ENCODE results near the gene MEGF11. TPM values are rescaled to one million over a fixed set of nuclear protein-coding genes. Genes with fewer than 3 reads are reported as not detected.

The MEGF11 gene
- polyA plus RNA-seq, 3 donors = not detected

DNA sequence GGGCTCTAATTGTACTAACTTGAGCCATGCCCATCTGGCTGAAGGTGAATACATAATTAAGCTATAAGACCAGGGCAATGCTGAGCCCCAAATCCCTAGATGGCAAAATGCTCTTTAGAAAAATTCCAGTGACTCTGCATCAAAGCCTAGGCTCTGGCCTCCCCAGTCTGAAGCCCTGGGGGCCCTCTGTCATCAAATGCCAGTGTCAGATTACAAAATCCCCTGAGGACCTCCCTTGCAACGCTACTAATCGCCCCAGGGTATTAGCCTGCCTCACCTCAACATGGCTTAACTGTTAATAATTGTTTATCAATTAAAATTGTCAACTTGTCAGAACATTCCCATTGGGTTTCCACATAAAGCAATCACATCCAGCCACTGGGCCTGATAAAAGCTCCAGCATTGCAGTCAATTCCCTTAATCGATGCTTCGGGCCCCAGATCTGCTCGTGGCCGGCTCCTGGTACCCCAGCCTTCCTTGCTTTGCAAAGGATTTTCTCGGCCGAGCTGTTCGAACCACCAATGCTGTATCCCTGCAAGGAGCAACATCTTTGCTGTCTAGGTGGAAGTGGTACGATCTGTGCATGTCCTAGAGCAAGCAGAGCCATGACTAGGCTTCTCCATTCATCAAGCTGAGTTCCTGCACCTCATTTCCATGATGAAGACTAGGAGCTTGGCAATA is 151.7 kb downstream of the MEGF11 start:
- Mint-ChIP-seq H3K36me3 (no peaks in the 10 kb centered on the region), H3K27me3 (ENCODE audit: low read depth in 3 of 3) (peaks cover 4 to 16% (median 12%) of the 10 kb centered on the region in 3 donors), H3K4me1 (no peaks in the 10 kb centered on the region), H3K9me3 (no peaks in the 10 kb centered on the region), H3K4me3 (no peak overlapping the region), H3K27ac (no peak overlapping the region)
- no peak overlapping the region for H3K27ac ChIP-seq (ENCODE audit: low read depth in 1 of 2, low read length in 2 of 2)
- H2AFZ ChIP-seq (ENCODE audit: insufficient read depth, low read depth, low read length, poor library complexity, severe bottlenecking) = no peak overlapping the region
- intact Hi-C loops (cut with micrococcal nuclease) = no loop called here
- H3K36me3 ChIP-seq (replicated peaks in 1 of 2; ENCODE audit: control insufficient read depth in 1 of 2, insufficient read depth in 2 of 2, low read length in 2 of 2) = no peaks in the 10 kb centered on the region
- H3K9ac ChIP-seq (ENCODE audit: insufficient read depth, low read length, poor library complexity, severe bottlenecking) = no peak overlapping the region
- H3K4me1 ChIP-seq (ENCODE audit: control insufficient read depth in 1 of 2, insufficient read depth in 2 of 2, low read length in 2 of 2) = no peaks in the 10 kb centered on the region
- DNase-seq = no peak
- 81% methylated on average over 4 of the region's 10 CpGs for WGBS (ENCODE audit: insufficient coverage)
- H4K20me1 ChIP-seq (ENCODE audit: insufficient read depth, low read length) = no peaks in the 10 kb centered on the region
- H3K9me3 ChIP-seq (replicated peaks in 1 of 2; ENCODE audit: control insufficient read depth in 1 of 2, insufficient read depth in 1 of 2, low read length in 2 of 2) = no peaks in the 10 kb centered on the region
- TF ChIP-seq, protein P1, sequence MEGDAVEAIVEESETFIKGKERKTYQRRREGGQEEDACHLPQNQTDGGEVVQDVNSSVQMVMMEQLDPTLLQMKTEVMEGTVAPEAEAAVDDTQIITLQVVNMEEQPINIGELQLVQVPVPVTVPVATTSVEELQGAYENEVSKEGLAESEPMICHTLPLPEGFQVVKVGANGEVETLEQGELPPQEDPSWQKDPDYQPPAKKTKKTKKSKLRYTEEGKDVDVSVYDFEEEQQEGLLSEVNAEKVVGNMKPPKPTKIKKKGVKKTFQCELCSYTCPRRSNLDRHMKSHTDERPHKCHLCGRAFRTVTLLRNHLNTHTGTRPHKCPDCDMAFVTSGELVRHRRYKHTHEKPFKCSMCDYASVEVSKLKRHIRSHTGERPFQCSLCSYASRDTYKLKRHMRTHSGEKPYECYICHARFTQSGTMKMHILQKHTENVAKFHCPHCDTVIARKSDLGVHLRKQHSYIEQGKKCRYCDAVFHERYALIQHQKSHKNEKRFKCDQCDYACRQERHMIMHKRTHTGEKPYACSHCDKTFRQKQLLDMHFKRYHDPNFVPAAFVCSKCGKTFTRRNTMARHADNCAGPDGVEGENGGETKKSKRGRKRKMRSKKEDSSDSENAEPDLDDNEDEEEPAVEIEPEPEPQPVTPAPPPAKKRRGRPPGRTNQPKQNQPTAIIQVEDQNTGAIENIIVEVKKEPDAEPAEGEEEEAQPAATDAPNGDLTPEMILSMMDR (IDR thresholded peaks at IDR 0.05) = no peak
- H3K4me2 ChIP-seq (replicated peaks; ENCODE audit: extremely low read depth, low read length, poor library complexity, severe bottlenecking) = no peak overlapping the region
- no peaks in the 10 kb centered on the region for H3K27me3 ChIP-seq (ENCODE audit: control insufficient read depth in 2 of 2, insufficient read depth in 2 of 2, low read length in 2 of 2)
- no peaks in the 10 kb centered on the region for H3K79me2 ChIP-seq (ENCODE audit: insufficient read depth, low read length)
- H3K4me3 ChIP-seq (replicated peaks in 1 of 3; ENCODE audit: low read depth in 2 of 3, low read length in 3 of 3) = no peak overlapping the region

- H3K27me3 Mint-ChIP-seq (ENCODE audit: low read depth in 3 of 3) = peaks cover 6 to 16% (median 14%) of the 10 kb centered on the region in 3 donors
- H3K4me2 ChIP-seq (replicated peaks; ENCODE audit: extremely low read depth, low read length, poor library complexity, severe bottlenecking) = no peak overlapping the region
- intact Hi-C loops (cut with micrococcal nuclease) = no loop called here
- no peaks in the 10 kb centered on the region for H3K36me3 Mint-ChIP-seq
- H3K9me3 ChIP-seq (replicated peaks in 1 of 2; ENCODE audit: control insufficient read depth in 1 of 2, insufficient read depth in 1 of 2, low read length in 2 of 2) = no peaks in the 10 kb centered on the region
- H3K4me1 Mint-ChIP-seq = no peaks in the 10 kb centered on the region
- no peaks in the 10 kb centered on the region for H3K9me3 Mint-ChIP-seq
- no peaks in the 10 kb centered on the region for H4K20me1 ChIP-seq (ENCODE audit: insufficient read depth, low read length)
- no peak overlapping the region for H3K27ac ChIP-seq (ENCODE audit: low read depth in 1 of 2, low read length in 2 of 2)
- H2AFZ ChIP-seq (ENCODE audit: insufficient read depth, low read depth, low read length, poor library complexity, severe bottlenecking) = no peak overlapping the region
- no peak overlapping the region for H3K4me3 ChIP-seq (replicated peaks in 1 of 3; ENCODE audit: low read depth in 2 of 3, low read length in 3 of 3)
- TF ChIP-seq, protein P1 (IDR thresholded peaks at IDR 0.05) = no peak
- H3K9ac ChIP-seq (ENCODE audit: insufficient read depth, low read length, poor library complexity, severe bottlenecking) = no peak overlapping the region
- H3K27me3 ChIP-seq (ENCODE audit: control insufficient read depth in 2 of 2, insufficient read depth in 2 of 2, low read length in 2 of 2) = no peaks in the 10 kb centered on the region
- H3K27ac Mint-ChIP-seq = no peak overlapping the region
- no peak for DNase-seq
- no peaks in the 10 kb centered on the region for H3K4me1 ChIP-seq (ENCODE audit: control insufficient read depth in 1 of 2, insufficient read depth in 2 of 2, low read length in 2 of 2)
- no peaks in the 10 kb centered on the region for H3K79me2 ChIP-seq (ENCODE audit: insufficient read depth, low read length)
- no peaks in the 10 kb centered on the region for H3K36me3 ChIP-seq (replicated peaks in 1 of 2; ENCODE audit: control insufficient read depth in 1 of 2, insufficient read depth in 2 of 2, low read length in 2 of 2)
- H3K4me3 Mint-ChIP-seq = no peak overlapping the region
- WGBS (ENCODE audit: insufficient coverage) = 83% methylated on average over 4 of the region's 10 CpGs
These were observed 152.8 kb downstream of the MEGF11 start for GRCh38 chr15:66100761-66101160.
